GM12891 (cell line): Measurements from ENCODE around the gene GTF2A1. TPM values are rescaled to one million over a fixed set of nuclear protein-coding genes. Genes with fewer than 3 reads are reported as not detected.
A peak's percentile ranks its signal among the peaks of the same experiment; 100 is the strongest.

Experiments
- DNase-seq: peaks from one replicate; pipeline ENCODE4 v3.0.0; 2011; ENCODE audit warnings: low spot score; ENCODE audit not compliant: insufficient read length
- FAIRE-seq: peaks from 2 replicates; lab custom pipeline; 2011; peaks lifted over from hg19 to GRCh38; lab: Jason Lieb, UNC
- PAX5 ChIP-seq: IDR thresholded peaks from 2 replicates; pipeline ENCODE4 v1.6.1; 2011; ENCODE audit warnings: low read length, moderate library complexity, mild to moderate bottlenecking; ENCODE audit not compliant: insufficient read depth, severe bottlenecking
- POLR2A ChIP-seq: IDR thresholded peaks from 2 replicates; pipeline ENCODE4 v1.6.1; 2011; ENCODE audit warnings: low read depth, low read length, control low read depth
- POLR2AphosphoS5 ChIP-seq: IDR thresholded peaks from 2 replicates; pipeline ENCODE4 v1.6.1; 2011; ENCODE audit warnings: low read depth, low read length, control low read depth
- POU2F2 ChIP-seq: IDR thresholded peaks from 2 replicates; pipeline ENCODE4 v1.6.1; 2011; ENCODE audit warnings: low read depth, mild to moderate bottlenecking, control low read depth, low read length, moderate library complexity
- SPI1 ChIP-seq: IDR thresholded peaks from 2 replicates; pipeline ENCODE4 v1.6.1; 2011; ENCODE audit warnings: low read depth, low read length, control low read depth
- TAF1 ChIP-seq: IDR thresholded peaks from 2 replicates; pipeline ENCODE4 v1.6.1; 2011; ENCODE audit warnings: low read depth, low read length, control low read depth
- polyA plus RNA-seq: library from polyadenylated mRNA; unstranded; fragments of >200 nt; gene quantifications from one replicate; pipeline ENCODE4 v1.2.1, GENCODE V29; 2012; ENCODE audit warnings: low read depth, missing spikeins, inconsistent platforms; ENCODE audit not compliant: missing spikeins

The GTF2A1 gene
- polyA plus RNA-seq = 7.8 TPM

DNA sequence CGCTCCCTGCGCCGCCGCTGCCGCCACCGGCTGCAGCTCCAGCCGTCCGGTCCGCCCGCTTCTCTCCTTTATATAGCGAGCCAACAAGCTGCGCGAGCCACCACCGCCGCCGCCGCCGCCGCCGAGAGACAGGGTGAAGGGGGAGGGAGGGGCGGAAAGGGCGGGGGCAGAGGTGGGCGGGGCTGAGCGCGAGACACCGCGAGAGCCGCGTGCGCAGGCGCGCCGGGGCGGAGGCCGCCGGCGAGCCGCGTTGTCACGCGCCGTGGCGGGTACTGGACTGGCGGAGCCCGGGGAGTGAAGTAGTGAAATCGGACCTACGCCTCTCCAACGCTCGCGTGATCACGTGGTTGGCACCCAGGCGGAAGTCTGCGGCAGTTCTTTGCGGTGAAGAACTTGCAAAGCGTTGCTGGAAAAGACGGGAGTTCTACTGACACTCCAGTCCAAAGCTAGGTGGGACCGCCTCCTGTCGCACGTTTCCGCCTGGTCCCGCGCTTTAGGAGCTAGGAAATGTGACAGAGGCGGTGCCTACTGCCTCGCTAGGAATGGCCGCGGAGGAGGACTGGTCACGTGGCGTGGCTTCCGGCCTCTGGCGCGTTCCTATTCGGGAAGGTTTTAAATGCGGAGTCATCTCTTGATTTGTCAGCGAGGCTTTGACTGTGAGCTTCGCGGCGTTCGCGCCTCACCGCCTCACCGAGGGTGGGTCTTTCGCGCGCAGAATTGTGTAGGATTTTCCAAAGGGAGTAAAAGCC is at the start of gene GTF2A1:
Gene GTF2A1, minus strand, starts transcription at position 130 of the 749 bp plus-strand sequence. CDS start 441 bp downstream, outside the sequence.
- DNase-seq (peak; percentile 65), FAIRE-seq (peak; percentile 97)
- TF ChIP-seq PAX5 (no peak), SPI1 (0 out of 2 replicates have a peak, but pooled peaks have one; percentile 16), TAF1 (peak; percentile 77; the same call in 1 of the 2 replicates), POLR2AphosphoS5 (peak; percentile 97), POLR2A (peak; percentile 99), POU2F2 (peak; percentile 97)

DNA sequence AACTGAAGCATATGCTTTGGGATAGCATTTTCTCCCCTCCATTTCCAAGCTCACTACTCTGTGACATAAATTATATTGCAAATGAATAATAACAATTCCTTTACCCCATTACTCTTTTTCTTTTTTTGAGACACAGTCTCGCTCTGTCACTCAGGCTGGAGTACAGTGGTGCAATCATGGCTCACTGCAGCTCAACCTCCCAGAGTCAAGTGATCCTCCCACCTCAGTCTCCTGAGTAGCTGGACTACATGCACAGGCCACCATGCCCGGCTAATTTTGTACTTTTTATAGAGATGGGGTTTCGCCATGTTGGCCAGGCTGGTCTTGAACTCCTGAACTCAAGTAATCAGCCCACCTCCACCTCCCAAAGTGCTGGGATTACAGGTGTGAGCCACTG is 49.2 kb upstream of the GTF2A1 start:
- DNase-seq (no peak), FAIRE-seq (no peak)
- TF ChIP-seq TAF1 (no peak), POLR2A (no peak), PAX5 (no peak), SPI1 (no peak), POU2F2 (no peak), POLR2AphosphoS5 (no peak)

DNA sequence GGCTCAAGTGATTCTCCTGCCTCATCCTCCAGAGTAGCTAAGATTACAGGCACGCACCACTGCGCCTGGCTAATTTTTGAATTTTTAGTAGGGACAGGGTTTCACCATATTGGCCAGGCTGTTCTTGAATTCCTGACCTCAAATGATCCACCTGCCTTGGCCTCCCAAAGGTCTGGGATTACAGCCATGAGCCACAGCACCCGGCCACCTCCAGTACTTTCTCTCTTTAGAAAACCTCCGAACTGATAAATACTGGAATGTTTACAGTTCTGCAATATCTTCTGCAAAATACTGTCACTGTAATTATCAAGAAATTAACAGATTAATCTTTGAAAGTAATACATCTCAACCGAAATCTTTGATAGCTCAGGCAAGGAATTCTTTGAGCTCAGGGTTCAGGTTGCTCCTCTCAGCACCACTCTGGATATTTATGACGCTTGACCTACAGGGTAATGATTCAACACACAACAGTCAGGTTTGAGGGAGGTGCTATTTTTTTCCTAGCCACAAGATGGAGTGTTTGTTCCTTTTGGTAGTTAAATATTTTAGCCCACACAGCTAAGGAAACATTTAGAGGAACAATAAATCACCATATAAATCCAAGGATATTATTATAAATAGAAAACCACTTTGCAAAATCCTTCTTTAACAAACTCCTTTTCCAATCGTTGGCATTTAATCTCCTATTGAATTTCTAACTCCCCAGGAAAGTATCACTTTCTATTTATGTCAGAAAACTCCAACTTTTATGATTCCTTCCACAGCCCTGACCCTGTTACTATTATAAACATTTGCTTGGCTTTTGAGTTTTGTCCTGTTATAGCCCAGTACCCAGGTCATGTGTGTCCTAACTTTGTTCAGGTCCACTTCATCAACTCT is 48.6 kb upstream of the GTF2A1 start:
- TF ChIP-seq PAX5 (no peak), SPI1 (no peak), TAF1 (no peak), POU2F2 (no peak), POLR2A (no peak), POLR2AphosphoS5 (no peak)
- DNase-seq (peak; percentile 32), FAIRE-seq (peak; percentile 41)

DNA sequence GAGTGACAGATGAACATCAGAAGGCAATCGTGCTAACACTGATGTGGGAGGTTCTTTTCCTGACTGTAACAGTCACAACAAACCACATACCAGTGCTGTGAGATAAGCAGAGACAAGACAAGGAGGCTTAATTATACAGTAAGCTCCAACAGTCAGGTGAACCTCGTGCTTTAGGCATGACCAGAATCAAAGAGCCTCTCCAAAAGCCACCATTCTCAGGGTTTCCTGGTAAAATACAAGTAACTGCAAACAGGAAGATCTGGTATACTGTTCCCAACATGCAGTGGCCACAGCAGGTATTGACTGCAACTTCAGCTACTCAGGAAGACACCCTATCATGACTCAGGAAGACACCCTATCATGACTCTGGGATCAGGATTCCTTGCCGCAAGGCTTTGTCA is 47.3 kb upstream of the GTF2A1 start:
- DNase-seq (no peak), FAIRE-seq (peak; percentile 13)
- TF ChIP-seq POU2F2 (no peak), PAX5 (no peak), TAF1 (no peak), SPI1 (no peak), POLR2AphosphoS5 (no peak), POLR2A (no peak)

DNA sequence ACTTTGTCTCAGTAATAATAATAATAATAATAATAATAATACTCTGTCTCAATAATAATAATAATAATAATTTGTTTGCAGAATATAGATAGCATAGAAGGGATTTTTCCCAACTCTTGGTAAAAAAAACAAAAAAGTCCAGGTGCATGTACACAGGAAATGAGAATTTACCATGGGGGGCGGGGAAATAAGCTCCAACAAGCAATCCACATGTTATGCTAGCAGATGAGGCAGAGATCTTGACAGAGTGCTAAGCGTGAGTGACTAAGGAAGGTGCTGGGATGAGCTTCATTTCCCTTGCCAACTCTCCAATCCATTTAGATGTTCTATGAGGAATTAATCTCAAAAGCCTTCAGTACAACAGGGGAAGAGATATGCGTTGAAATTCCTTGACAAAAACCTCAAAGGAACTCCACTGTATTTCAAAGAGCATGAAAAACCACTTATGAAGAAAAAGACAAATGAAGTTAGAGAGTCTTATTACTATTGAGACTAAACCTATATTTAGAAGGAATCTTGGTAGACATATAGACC is 44.9 kb upstream of the GTF2A1 start:
- DNase-seq (no peak), FAIRE-seq (no peak)
- TF ChIP-seq POLR2A (no peak), POU2F2 (no peak)

DNA sequence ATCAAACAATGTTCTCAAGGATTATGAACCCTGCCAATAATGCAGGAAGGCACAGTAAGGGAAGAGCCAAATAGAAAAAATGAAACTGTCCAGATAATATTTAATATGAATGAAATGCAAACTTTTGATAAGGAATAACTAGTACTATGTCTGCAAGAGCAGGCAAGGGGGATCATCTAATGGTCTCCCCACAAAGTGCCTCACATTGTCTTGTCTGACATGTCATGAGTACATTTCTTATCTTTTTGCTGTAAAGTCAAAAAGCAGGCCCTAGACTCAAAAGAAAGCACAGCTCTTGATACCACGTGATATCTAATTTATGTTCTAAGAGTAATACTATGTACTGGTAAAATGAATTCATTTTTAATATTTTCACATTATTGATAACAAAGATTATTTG is 43.9 kb upstream of the GTF2A1 start:
- FAIRE-seq (no peak), DNase-seq (no peak)
- TF ChIP-seq POU2F2 = no peak
- no peak for TF ChIP-seq TAF1
- TF ChIP-seq POLR2AphosphoS5 = no peak
- TF ChIP-seq PAX5 = no peak
- no peak for TF ChIP-seq POLR2A
- no peak for TF ChIP-seq SPI1

DNA sequence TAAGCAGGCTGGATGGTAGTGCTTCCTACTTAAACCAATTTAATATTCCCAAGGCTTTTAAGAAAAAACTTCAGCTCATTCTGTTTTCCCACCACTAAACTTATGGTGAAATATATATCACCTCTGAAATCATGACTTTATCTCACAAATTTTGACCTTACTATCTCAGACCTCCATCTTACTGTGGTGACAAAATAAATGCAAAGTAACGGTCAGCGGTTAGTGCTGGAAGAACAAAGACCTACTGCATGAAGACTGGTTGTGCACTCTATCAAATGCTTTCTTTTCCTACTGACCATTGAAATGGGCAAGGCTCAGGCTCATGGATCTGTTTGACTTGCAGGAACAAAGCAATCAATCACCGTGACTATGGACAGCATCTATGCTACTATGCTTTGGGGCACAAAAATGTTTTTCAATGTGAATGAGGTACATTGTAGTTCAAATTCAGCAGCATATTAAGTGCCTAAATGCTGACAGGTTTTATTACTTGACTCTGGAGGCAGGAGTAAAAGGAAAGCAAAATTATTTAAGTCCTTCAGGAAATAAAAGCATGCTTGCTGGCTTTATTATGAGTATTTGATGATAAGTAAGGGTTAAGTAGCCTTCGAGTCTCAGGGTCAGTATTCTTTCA is 43.1 kb upstream of the GTF2A1 start:
- no peak for TF ChIP-seq TAF1
- no peak for TF ChIP-seq POLR2A
- TF ChIP-seq SPI1 = no peak
- FAIRE-seq (no peak), DNase-seq (no peak)

DNA sequence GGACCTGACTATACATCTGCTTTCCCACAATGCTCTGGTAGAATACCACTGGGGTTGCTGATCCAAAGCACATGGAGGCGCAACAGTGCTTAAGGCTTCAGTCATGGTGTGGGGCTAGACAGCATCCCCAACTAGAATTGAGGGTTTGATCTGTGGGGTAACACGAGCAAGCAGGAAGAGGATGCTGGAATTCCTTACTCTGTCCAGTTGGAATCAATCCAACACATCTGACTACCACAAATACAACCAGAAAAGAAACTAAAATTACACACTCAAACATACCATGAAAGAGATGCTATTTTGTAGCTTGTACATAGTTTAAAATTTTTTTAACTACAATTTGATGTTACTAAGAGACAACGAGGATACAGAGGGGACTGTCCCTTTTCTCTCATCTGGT is 40.4 kb upstream of the GTF2A1 start:
- TF ChIP-seq PAX5 (no peak), POLR2A (no peak), POLR2AphosphoS5 (no peak), POU2F2 (no peak), SPI1 (no peak), TAF1 (no peak)
- no peak for DNase-seq
- no peak for FAIRE-seq

DNA sequence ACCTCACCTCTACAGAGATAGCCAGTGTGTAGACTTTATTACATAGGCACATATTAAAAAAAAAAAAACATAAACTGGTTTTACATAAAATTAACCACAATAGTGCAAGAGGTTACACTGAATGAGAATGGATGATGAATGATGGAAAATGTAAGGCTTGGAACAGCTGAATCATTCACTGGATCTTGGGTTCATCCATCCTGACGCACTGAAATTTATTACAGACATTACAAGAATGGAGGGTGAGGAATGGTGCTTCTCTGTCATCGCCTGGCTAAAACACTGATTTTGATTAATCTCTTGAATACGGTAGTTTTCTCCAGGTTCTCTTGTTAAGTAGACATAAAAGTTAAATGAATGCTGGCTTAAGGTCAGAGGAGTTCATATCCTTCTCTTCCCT is 40.0 kb upstream of the GTF2A1 start:
- FAIRE-seq (no peak), DNase-seq (no peak)
- TF ChIP-seq PAX5 = no peak
- no peak for TF ChIP-seq POU2F2
- TF ChIP-seq POLR2AphosphoS5 = no peak
- TF ChIP-seq TAF1 = no peak
- TF ChIP-seq POLR2A = no peak
- no peak for TF ChIP-seq SPI1
